ENCODE measurements around the gene NLRP1. TPM values are rescaled to one million over a fixed set of nuclear protein-coding genes. Genes with fewer than 3 reads are reported as not detected.

The NLRP1 gene
- total and polyA plus RNA-seq, 9 of the 15 experiments (the other 6 are each of a cell fraction or from before 2014, with no cell fraction given), result 4.0 to 69.4 (median 27.7) TPM

- no peak for TF ChIP-seq ZBTB5 (IDR thresholded peaks at IDR 0.05)
- TF ChIP-seq ZNF609 (CRISPR knock-in tag; IDR thresholded peaks at IDR 0.05; ENCODE audit: borderline replicate concordance), result no peak
- no peak for TF ChIP-seq ETS2 (tag; IDR thresholded peaks at IDR 0.05; ENCODE audit: borderline replicate concordance, poor library complexity, severe bottlenecking)
- no peak for TF ChIP-seq TEAD1 (CRISPR knock-in tag; IDR thresholded peaks at IDR 0.05)
- no peak for TF ChIP-seq ZNF224 (CRISPR knock-in tag; IDR thresholded peaks at IDR 0.05)
- no peak for TF ChIP-seq FOXP1 (CRISPR knock-in tag; IDR thresholded peaks at IDR 0.05)
- TF ChIP-seq SP2 (IDR thresholded peaks at IDR 0.05; ENCODE audit: extremely low read depth, low read depth, low read length, poor library complexity, severe bottlenecking), result no peak
- no peak for TF ChIP-seq PRMT5 (CRISPR knock-in tag; IDR thresholded peaks at IDR 0.05)
- TF ChIP-seq THRA (IDR thresholded peaks at IDR 0.05), result no peak
- no peak for TF ChIP-seq MEF2D (tag; conservative IDR thresholded peaks at IDR 0.05; ENCODE audit: low read depth)
- TF ChIP-seq AFF1 (IDR thresholded peaks at IDR 0.05; ENCODE audit: low read depth in 1 of 2, partially characterized antibody in 2 of 2), result no peak
- no peak for TF ChIP-seq FOXA3 (CRISPR knock-in tag; conservative IDR thresholded peaks at IDR 0.05 in 1 of 2, IDR thresholded peaks at IDR 0.05 in 1 of 2)
- no peak for TF ChIP-seq HCFC1 (IDR thresholded peaks at IDR 0.05; ENCODE audit: low read depth, low read length)
- TF ChIP-seq HIVEP1 (CRISPR knock-in tag; IDR thresholded peaks at IDR 0.05), result no peak
Measured at GRCh38 chr17:5619088-5619740, 34.9 kb upstream of the NLRP1 start (continued).

Measured in K562 (cell line).